ENCODE results near the gene PAK6.

The PAK6 gene

DNA sequence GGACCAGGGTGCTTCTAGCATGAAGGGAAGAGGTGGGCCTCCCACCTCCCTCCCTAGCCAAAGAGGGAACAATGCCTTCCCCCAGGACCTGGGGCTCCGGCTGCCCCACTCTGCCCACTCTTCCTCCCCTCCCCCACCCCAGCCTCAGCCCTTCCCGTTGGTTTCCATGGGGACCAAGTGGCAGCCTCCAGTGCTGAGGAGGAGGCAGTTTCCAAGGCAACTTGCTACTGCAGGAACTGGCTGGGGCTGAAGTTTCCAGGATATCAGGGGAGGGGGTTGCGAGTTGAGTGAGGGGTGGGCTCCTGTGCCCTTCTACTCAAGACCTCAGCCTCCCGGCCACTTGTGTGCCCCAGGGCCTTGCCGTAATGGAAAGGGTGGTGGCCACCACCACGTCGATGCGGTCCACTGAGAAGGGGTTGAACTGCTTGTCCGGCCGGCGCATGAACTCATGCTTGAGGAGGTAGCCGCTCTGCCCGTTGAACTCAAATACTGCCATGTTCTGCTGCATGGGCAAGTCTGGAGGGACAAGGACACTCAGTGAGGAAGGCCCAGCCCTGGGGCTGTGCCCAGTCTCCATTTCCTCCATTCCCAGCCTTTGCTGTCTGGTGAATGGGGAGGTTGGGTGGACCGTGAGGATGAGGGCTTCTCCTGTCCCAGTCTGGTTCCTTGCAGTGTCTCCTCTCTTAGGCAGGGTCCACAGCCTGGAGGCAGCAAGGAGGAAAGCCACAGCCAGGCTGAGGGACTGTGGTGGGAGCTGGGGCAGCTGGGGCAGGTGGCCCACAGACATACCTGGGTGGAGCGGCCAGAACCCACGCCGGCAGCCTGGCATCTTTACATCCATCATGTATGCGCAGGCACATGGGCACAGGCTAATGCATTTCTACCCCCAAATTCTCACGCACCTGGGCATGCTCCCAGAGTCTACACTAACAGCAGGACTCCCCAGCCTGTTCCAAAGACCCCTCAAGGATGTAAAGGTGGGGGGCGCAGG, 55.3 kb downstream of the PAK6 start:
- Histone ChIP-seq H3K27me3 (replicated peaks; ENCODE audit: control insufficient read depth, insufficient read depth, low read length) (no peaks in the 10 kb centered on the region), H3K36me3 (ENCODE audit: control insufficient read depth, insufficient read depth, low read length) (peaks cover 1% of the 10 kb centered on the region), H3K4me3 (replicated peaks; ENCODE audit: low read depth, low read length) (no peak overlapping the region)
- DNase-seq (ENCODE audit: extremely low read depth, insufficient read length) = no peak
- TF ChIP-seq CTCF (IDR thresholded peaks at IDR 0.05; ENCODE audit: insufficient read depth, low read length, poor library complexity, severe bottlenecking) = no peak

- Histone ChIP-seq H3K4me3 (replicated peaks; ENCODE audit: low read depth, low read length) (no peak overlapping the region), H3K36me3 (ENCODE audit: control insufficient read depth, insufficient read depth, low read length) (no peaks in the 10 kb centered on the region; the same call in 1 of the 2 replicates), H3K27me3 (replicated peaks; ENCODE audit: control insufficient read depth, insufficient read depth, low read length) (no peaks in the 10 kb centered on the region)
- no peak for TF ChIP-seq CTCF (IDR thresholded peaks at IDR 0.05; ENCODE audit: insufficient read depth, low read length, poor library complexity, severe bottlenecking)
- no peak for DNase-seq (ENCODE audit: extremely low read depth, insufficient read length)
These were observed 56.4 kb downstream of the PAK6 start for GRCh38 chr15:40295297-40295696.

DNA sequence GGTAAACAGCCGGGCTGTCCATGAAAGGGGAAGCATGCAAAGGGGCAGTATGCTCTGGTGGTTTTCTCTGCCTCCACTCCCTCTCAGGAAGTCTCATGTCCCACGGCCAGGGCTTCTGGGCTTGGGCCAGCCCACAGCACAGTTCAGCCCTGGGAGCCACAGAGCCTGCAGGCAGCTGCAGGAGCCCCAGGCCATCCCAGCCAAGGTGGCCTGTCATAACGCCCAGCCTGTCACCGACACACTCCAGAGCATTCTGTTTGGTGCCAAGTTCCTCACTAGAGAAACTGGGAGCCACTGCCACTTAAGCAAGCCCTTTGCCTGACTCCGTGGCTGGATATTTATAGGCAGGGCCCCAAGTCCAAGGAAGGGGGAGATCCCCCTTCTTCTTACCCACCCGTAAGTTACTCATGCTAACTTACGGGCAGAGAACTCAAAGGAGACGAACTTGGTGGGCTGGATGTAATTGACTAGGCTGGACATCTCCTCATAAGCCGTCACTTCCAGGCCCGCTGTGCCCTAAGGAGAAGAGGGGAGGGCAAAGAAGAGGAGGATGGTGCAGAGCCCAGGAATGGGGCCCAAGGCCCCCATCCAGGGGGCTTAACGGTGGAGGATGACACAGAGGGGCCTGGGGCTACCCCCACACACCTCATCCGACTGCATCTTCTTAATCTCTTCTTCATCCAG, 57.2 kb downstream of the PAK6 start:
- no peaks in the 10 kb centered on the region for H3K27me3 ChIP-seq (replicated peaks; ENCODE audit: control insufficient read depth, insufficient read depth, low read length)
- TF ChIP-seq CTCF (IDR thresholded peaks at IDR 0.05; ENCODE audit: insufficient read depth, low read length, poor library complexity, severe bottlenecking) = no peak
- no peak overlapping the region for H3K4me3 ChIP-seq (replicated peaks; ENCODE audit: low read depth, low read length)
- H3K36me3 ChIP-seq (ENCODE audit: control insufficient read depth, insufficient read depth, low read length) = no peaks in the 10 kb centered on the region; the same call in none of the 2 replicates
- no peak for DNase-seq (ENCODE audit: extremely low read depth, insufficient read length)

GRCh38 chr15:40296561-40297230, 57.8 kb downstream of the PAK6 start:
- H3K4me3 ChIP-seq (replicated peaks; ENCODE audit: low read depth, low read length) = no peak overlapping the region
- no peaks in the 10 kb centered on the region for H3K27me3 ChIP-seq (replicated peaks; ENCODE audit: control insufficient read depth, insufficient read depth, low read length)
- no peak for TF ChIP-seq CTCF (IDR thresholded peaks at IDR 0.05; ENCODE audit: insufficient read depth, low read length, poor library complexity, severe bottlenecking)

GRCh38 chr15:40297356-40297755, 58.5 kb downstream of the PAK6 start:
- no peak for TF ChIP-seq CTCF (IDR thresholded peaks at IDR 0.05; ENCODE audit: insufficient read depth, low read length, poor library complexity, severe bottlenecking)
- no peak for DNase-seq (ENCODE audit: extremely low read depth, insufficient read length)
- Histone ChIP-seq H3K4me3 (replicated peaks; ENCODE audit: low read depth, low read length) (no peak overlapping the region), H3K36me3 (ENCODE audit: control insufficient read depth, insufficient read depth, low read length) (no peaks in the 10 kb centered on the region; the same call in none of the 2 replicates), H3K27me3 (replicated peaks; ENCODE audit: control insufficient read depth, insufficient read depth, low read length) (no peaks in the 10 kb centered on the region)

More at GRCh38 chr15:40296561-40297230, 57.8 kb downstream of the PAK6 start:
- no peaks in the 10 kb centered on the region; the same call in none of the 2 replicates for H3K36me3 ChIP-seq (ENCODE audit: control insufficient read depth, insufficient read depth, low read length)
- no peak for DNase-seq (ENCODE audit: extremely low read depth, insufficient read length)

Measured in GM06990 (cell line).